ENCODE data around the gene CDC5L. TPM values are rescaled to one million over a fixed set of nuclear protein-coding genes. Genes with fewer than 3 reads are reported as not detected.

Gene CDC5L
- total and polyA plus RNA-seq, 9 donors, result 13.0 to 24.0 (median 19.5) TPM

GRCh38 chr6:44493132-44493531 is 105.6 kb downstream of the CDC5L start:
- no peaks in the 10 kb centered on the region for H3K27me3 ChIP-seq
- no peaks in the 10 kb centered on the region for H3K9me3 ChIP-seq
- no peak overlapping the region for H3K4me3 ChIP-seq
- no peak for DNase-seq
- H3K27ac ChIP-seq, result no peak overlapping the region
- 84 to 89% (median 87%) methylated on average over 5 of the region's 5 CpGs for WGBS, 3 donors
- TF ChIP-seq CTCF (IDR thresholded peaks at IDR 0.05), result no peak
- no peak for TF ChIP-seq EP300 (IDR thresholded peaks at IDR 0.05)
- TF ChIP-seq POLR2A (IDR thresholded peaks at IDR 0.05), result no peak
- H3K36me3 ChIP-seq, result no peaks in the 10 kb centered on the region
- peaks cover 5% of the 10 kb centered on the region for H3K4me1 ChIP-seq (ENCODE audit: insufficient read depth)
- intact Hi-C loops (cut with DNase I), result no loop called here

- H3K9me3 ChIP-seq, result no peaks in the 10 kb centered on the region
- H3K4me3 ChIP-seq, result no peak overlapping the region
- WGBS, 3 donors, result 78 to 86% (median 80%) methylated on average over 6 of the region's 6 CpGs
- no peaks in the 10 kb centered on the region for H3K36me3 ChIP-seq
- DNase-seq, result no peak
- intact Hi-C loops (cut with DNase I), result no loop called here
- no peak overlapping the region for H3K27ac ChIP-seq
- H3K4me1 ChIP-seq (ENCODE audit: insufficient read depth), result peaks cover 5% of the 10 kb centered on the region
- H3K27me3 ChIP-seq, result no peaks in the 10 kb centered on the region
- TF ChIP-seq POLR2A (IDR thresholded peaks at IDR 0.05) (no peak), CTCF (IDR thresholded peaks at IDR 0.05) (no peak)
Measured at GRCh38 chr6:44493593-44493992, 106.1 kb downstream of the CDC5L start.

DNA sequence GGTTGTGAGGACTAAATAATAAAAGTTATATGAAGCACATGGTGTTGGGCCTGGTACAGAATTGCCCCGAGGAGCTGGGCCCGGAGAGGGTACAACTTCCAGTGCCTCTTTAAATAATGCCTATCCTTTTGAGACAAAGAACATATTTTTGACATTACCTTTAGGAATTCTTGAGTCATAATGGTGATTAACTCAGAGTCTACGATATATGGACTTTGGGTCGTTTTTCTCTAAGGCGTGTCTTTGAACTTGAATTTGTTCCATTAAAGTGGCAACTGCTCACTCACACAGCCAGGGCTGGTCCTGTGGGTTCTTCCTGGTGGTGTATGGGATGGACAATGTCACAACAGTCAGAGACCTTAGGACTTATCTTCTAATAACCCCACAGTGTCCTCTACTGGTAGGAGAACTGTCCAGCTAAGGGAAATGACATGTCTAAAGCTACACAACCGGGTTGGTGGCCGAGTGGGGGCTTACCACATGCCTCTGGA is 106.5 kb downstream of the CDC5L start:
- DNase-seq, result no peak
- no peaks in the 10 kb centered on the region for H3K9me3 ChIP-seq
- intact Hi-C loops (cut with DNase I), result no loop called here
- peaks cover 5% of the 10 kb centered on the region for H3K4me1 ChIP-seq (ENCODE audit: insufficient read depth)
- TF ChIP-seq POLR2A (IDR thresholded peaks at IDR 0.05) (no peak), EP300 (IDR thresholded peaks at IDR 0.05) (no peak), CTCF (IDR thresholded peaks at IDR 0.05) (no peak)
- 70 to 77% (median 74%) methylated on average over 7 of the region's 7 CpGs for whole genome bisulfite sequencing, 3 donors
- no peak overlapping the region for H3K27ac ChIP-seq
- no peak overlapping the region for H3K4me3 ChIP-seq
- H3K27me3 ChIP-seq, result no peaks in the 10 kb centered on the region
- no peaks in the 10 kb centered on the region for H3K36me3 ChIP-seq

- 79 to 84% (median 81%) methylated on average over 16 of the region's 16 CpGs for WGBS, 3 donors
- no peak for DNase-seq
- TF ChIP-seq CTCF (IDR thresholded peaks at IDR 0.05), result no peak
- TF ChIP-seq EP300 (IDR thresholded peaks at IDR 0.05), result no peak
- TF ChIP-seq POLR2A (IDR thresholded peaks at IDR 0.05), result no peak
- no peaks in the 10 kb centered on the region for H3K27me3 ChIP-seq
- H3K4me1 ChIP-seq (ENCODE audit: insufficient read depth), result peaks cover 2% of the 10 kb centered on the region
- no peak overlapping the region for H3K4me3 ChIP-seq
- no peaks in the 10 kb centered on the region for H3K36me3 ChIP-seq
- intact Hi-C loops (cut with DNase I), result no loop called here
- H3K27ac ChIP-seq, result no peak overlapping the region
- H3K9me3 ChIP-seq, result no peaks in the 10 kb centered on the region
Measured at GRCh38 chr6:44495036-44495901, 107.8 kb downstream of the CDC5L start.
